ENCODE measurements around the gene LDB2.

Gene LDB2

DNA sequence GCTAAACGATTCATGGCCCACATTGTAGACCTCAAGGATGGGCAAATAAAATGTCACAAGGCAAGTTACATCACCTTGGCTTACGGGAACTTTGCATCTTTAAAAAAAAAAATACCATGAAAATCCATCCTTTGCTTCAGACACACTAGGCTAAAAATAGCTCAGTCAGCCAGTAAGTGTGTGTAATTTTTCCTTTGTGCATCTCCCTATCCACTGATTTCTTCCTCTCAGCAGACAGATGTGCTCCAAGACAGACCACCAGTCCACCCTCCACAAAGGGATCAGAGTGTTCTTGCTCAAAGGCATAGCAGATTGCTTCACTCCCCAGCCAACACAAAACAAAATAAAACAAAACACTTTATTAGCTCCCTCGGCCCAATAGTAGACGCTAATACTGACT lies 14.6 kb downstream of the LDB2 start:
- no peak for DNase-seq

- no peak for DNase-seq
These were observed 17.1 kb downstream of the LDB2 start for GRCh38 chr4:16881151-16881884.

DNA sequence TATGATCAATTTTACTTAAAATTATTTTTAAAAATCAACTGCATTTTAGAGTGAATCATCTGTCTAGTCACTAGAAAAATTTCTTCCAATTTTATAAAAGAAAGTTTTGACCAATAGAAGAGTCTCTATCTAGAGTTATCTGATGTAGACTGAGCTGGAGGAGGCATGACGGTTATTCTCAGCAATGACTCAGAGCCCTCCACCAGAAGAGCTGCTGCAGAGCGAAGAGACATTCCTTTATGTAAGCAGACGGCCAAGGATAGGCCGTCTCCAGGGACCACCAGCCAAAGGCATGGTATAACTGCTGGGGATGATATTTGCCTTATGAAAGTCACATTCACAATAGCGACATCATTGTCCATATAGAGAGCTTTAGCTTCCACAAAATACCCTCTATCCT lies 23.0 kb downstream of the LDB2 start:
- DNase-seq = no peak

DNA sequence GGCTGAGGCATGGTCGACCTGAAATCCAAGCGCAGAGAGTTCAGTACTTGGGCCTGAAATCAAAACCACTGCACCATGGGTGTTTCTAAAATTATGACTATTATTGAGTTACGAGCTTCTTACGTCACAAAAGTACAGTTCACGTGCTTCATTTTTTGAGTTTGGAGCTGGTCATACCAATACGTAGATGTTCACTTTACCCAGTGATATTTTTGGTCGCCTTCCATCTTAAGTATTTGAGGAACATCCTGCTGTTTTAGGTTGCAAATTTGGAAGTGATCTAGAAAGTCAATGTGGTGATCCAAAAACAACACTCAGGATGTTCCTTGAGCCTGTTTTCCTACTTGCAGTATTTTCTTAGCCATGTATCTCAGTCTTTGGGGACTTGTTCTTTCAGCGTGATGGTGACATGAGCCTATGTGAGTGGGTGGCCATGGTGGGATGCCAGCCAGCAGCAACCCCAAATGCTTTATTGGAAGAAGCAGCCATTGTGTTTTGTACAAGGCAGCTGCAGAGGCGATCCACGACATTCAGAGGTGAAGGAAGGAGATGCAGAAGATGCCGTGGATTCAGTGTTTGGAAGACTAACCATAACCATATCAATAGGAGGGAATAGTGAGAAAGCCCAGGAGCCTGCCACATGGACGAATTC lies 28.7 kb downstream of the LDB2 start:
- DNase-seq = no peak

GRCh38 chr4:16868674-16869073 lies 29.8 kb downstream of the LDB2 start:
- no peak for DNase-seq

DNA sequence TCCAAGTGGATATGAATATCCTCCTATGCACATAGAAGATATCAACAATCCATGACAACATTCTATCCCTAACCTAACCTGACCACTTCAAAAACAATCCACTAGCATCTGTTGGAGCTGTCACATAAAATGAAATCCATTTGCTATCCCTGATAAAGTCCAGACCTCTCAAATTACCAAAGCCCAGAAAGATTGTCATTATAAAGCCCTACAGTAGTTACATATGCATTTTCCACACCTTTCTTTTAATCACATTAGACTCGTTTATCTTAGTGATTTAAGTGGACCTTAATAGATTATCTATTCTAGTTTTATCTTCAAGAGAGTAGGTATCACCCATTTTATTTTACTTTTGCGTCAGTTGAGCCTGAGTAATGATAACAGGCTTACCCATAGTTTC lies 30.6 kb downstream of the LDB2 start:
- DNase-seq = no peak

DNA sequence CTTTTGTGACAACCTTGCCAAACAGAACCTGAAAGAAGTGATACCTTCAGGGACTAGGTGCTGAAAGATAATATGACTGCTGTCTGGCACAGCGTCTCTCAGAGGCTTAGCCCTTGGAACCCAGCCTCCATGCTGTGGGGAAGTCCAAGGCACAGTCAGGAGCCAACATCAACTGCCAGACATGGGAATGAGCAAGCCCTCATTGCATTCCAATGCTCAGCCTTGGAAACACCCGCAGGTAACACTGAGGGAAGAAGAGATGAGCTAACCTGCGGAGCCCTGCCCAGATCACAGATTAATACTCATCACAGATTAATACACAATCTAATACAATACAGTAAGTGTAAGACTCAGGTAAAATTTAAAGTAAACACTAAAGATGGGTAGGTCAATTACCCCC lies 31.5 kb downstream of the LDB2 start:
- DNase-seq = no peak

- DNase-seq = no peak
These were observed 32.6 kb downstream of the LDB2 start for GRCh38 chr4:16865897-16866283.

- DNase-seq = no peak
These were observed 33.1 kb downstream of the LDB2 start for GRCh38 chr4:16865209-16865896.

DNA sequence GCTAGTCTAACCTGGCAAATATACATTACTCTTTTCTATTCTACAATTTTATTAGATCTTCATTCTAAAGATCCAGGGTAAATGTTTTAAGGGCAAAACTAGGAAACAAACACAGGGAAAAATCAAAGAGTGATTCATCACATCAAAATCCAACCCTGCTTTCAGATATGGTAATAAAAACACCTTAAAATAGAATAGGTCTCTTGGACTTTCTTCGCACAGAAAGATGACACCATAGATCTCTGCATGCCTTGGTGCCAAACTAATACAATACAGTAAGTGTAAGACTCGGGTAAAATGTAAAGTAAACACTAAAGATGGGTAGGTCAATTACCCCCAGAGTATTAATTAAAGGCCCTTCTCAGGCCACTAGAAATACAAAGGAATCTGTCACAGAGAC lies 34.2 kb downstream of the LDB2 start:
- no peak for DNase-seq

DNA sequence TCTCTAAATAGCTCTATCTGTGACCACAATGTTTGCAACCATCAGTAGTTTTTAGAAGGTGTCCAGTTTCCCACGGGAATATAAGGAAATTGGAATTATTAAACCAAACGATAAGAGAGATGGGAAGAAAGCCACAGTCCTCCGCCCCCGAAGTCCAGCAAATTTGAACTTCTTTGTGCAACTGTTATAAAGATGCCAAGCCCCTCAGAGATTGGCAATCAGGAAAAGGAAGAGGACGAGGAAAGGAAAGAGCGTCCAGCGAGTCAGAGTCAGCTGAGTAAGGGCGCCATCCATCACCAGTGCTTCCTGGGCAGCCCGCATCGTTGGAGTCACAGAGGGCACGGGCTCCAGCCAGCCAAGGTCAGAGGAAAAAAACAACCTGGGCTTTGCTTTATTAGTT lies 35.7 kb downstream of the LDB2 start:
- no peak for DNase-seq

- no peak for DNase-seq
These were observed 37.9 kb downstream of the LDB2 start for GRCh38 chr4:16860516-16860915.

DNA sequence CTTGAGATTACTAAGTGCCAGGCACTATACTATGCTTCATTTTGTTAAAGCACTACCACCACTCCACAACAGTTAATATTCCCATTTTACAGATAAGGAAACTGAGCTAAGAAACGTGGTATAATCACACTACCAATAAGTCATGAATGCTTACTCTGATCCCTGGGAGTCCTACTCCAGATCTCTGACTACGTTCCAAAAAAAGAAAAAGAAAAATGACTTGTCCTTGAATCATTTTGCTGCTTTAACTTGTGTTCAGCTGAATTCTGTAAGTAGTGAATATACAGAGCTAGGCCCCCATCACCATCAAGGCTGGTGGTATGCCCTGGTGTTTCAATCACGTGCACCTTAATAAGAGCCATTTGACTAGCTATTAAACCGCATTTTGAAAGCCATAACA lies 39.4 kb downstream of the LDB2 start:
- no peak for DNase-seq

- DNase-seq = no peak
These were observed 40.1 kb downstream of the LDB2 start for GRCh38 chr4:16858275-16858752.

- no peak for DNase-seq
These were observed 41.0 kb downstream of the LDB2 start for GRCh38 chr4:16857425-16857824.

- no peak for DNase-seq
These were observed 44.8 kb downstream of the LDB2 start for GRCh38 chr4:16853640-16854039.

DNA sequence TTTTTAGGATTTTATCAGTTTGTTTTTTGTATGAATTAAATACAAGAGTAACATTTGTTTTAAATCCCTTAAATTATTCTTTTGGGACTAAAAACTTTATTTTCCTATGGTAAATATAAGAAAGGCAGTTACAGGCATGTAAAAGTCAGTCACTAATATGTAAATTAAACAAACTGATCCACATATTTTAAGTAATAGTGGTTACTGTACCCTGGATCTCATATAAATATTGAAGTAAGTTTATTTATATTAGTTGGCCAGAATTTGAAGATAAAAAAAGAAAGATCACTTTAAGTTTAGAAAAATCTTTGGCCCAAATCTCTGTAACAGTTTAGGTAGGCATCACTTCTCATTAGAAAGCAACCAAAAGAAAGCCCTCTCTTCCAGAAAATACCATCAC lies 45.8 kb downstream of the LDB2 start:
- DNase-seq = no peak

GRCh38 chr4:16852228-16852627 lies 46.2 kb downstream of the LDB2 start:
- DNase-seq = no peak

DNA sequence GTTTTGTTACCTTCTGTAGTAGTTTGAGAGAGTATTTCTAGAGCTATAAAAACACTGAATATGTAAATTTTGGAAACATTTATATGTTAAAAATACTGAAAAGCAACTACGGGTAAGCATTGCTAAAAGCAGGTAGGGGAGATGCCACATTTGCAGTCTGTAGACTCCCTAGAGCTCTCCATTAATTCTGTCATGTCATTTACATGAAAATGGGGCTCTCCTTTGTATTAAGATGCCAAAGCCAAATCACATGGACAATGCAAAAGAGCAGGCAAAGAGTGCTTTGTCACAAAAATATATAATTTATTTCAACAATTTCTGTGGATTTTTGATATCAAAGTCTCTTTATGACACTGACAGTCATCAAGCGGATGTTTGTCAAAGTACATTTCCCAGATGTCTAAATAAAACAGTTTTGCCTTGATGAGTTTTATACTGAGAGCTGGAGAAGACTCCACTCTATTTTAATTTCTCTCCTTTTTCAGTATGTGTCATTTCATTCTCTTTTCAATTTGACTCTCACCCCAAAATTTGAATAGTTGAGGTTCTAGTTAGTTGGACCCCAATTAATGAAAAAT lies 51.8 kb downstream of the LDB2 start:
- no peak for DNase-seq

- DNase-seq = no peak
These were observed 53.4 kb downstream of the LDB2 start for GRCh38 chr4:16844816-16845586.

DNA sequence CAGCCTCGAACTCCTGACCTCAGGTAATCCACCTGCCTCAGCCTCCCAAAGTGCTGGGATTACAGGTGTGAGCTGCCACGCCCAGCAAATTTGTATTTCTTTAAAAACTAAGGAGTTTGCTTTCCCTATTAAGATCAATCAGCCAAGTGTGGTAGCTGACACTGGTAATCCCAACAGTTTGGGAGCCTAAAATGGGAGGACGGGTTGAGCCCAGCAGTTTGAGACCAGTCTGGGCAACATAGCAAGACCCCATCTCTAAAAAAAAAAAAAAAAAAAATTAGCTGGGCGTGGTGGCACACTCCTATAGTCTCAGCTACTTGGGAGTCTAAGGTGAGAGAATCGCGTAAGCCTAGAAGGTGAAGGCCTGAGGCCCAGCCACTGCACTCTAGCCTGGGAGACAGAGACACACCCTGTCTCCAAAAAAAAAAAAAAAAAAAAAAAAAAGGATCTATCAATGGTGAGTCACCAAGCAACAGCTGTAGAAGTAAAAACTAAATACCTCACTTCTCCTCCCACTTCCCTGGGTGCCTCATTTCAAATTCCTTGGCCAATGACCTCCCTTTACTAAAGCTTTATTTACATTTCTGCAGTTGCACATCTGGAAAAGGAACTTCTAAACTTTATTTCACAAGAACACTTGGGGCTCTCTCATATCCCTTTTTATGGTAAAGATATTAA lies 54.5 kb downstream of the LDB2 start:
- DNase-seq = no peak

GRCh38 chr4:16838226-16838875 lies 60.1 kb downstream of the LDB2 start:
- DNase-seq = no peak

Data from CD4-positive, alpha-beta T cell treated with Interleukin-17A for 1 hour (primary cell).